Activated B cell treated with CpG ODN at 0.5 μM for 24 hours (primary cell): Measurements from ENCODE around the gene RCAN1. TPM values are rescaled to one million over a fixed set of nuclear protein-coding genes. Genes with fewer than 3 reads are reported as not detected.

Experiments
- ATAC-seq: fragments of 200-7000 bp; cut with Tn5 transposase; one replicate; pipeline ENCODE4 v1.10.0; 2021; ENCODE audit warnings: low read depth, mild to moderate bottlenecking, moderate library complexity
- CTCF ChIA-PET: fragments of 350-600 bp; sonication (Branson Sonifier 250); formaldehyde crosslinking; loops from one replicate; lab custom pipeline; 2021; ENCODE audit warnings: antibody characterized with exemption; lab: Charles Lee
- POLR2A ChIA-PET: fragments of 350-600 bp; sonication (Branson Sonifier 250); formaldehyde crosslinking; loops from one replicate; lab custom pipeline; 2021; ENCODE audit warnings: antibody characterized with exemption; lab: Charles Lee
- DNase-seq: peaks from one replicate; pipeline ENCODE4 v3.0.0; 2022
- H3K27ac Mint-ChIP-seq: one replicate; pipeline ENCODE4 v1.8.0; 2020; ENCODE audit warnings: mixed read lengths
- H3K27me3 Mint-ChIP-seq: one replicate; pipeline ENCODE4 v1.8.0; 2021; ENCODE audit warnings: mixed read lengths
- H3K36me3 Mint-ChIP-seq: one replicate; pipeline ENCODE4 v1.8.0; 2021; ENCODE audit warnings: low read depth, mixed read lengths
- H3K4me1 Mint-ChIP-seq: one replicate; pipeline ENCODE4 v1.8.0; 2021; ENCODE audit warnings: mixed read lengths
- H3K4me3 Mint-ChIP-seq: one replicate; pipeline ENCODE4 v1.8.0; 2020; ENCODE audit warnings: mild to moderate bottlenecking, mixed read lengths
- H3K9me3 Mint-ChIP-seq: one replicate; pipeline ENCODE4 v1.8.0; 2020; ENCODE audit warnings: mixed read lengths
- CTCF ChIP-seq: fragments of 200-600 bp; IDR thresholded peaks from one replicate; pipeline ENCODE4 v1.8.0; 2022; ENCODE audit warnings: antibody characterized with exemption, mild to moderate bottlenecking
- intact Hi-C: fragments of 100-400 bp; cut with micrococcal nuclease; formaldehyde crosslinking; loops from one replicate; pipeline ENCODE4 v1.15.1; 2024
- total RNA-seq: library from RNA; stranded (reverse); gene quantifications from 2 replicates; pipeline ENCODE4 v1.2.3, GENCODE V29; 2022

RCAN1 gene
- total RNA-seq, 1 donor from 2014 or later = 5.8 TPM

- no peak overlapping the region for H3K4me3 Mint-ChIP-seq
- H3K4me1 Mint-ChIP-seq = no peaks in the 10 kb centered on the region
- intact Hi-C loops = no loop called here
- H3K9me3 Mint-ChIP-seq = no peaks in the 10 kb centered on the region
- no peak for ATAC-seq
- no peak for DNase-seq
- ChIA-PET CTCF (no interaction called here), POLR2A (no interaction called here)
- H3K27ac Mint-ChIP-seq = no peak overlapping the region
- H3K27me3 Mint-ChIP-seq = no peaks in the 10 kb centered on the region
- H3K36me3 Mint-ChIP-seq = no peaks in the 10 kb centered on the region
- TF ChIP-seq CTCF = no peak
These were observed 15.9 kb downstream of the RCAN1 start for GRCh38 chr21:34598931-34599400.

- ATAC-seq (no peak), DNase-seq (no peak)
- H3K36me3 Mint-ChIP-seq = no peaks in the 10 kb centered on the region
- no peak overlapping the region for H3K27ac Mint-ChIP-seq
- intact Hi-C loops = no loop called here
- ChIA-PET CTCF (no interaction called here), POLR2A (no interaction called here)
- no peak overlapping the region for H3K4me3 Mint-ChIP-seq
- no peaks in the 10 kb centered on the region for H3K27me3 Mint-ChIP-seq
- no peaks in the 10 kb centered on the region for H3K4me1 Mint-ChIP-seq
- no peak for TF ChIP-seq CTCF
- H3K9me3 Mint-ChIP-seq = no peaks in the 10 kb centered on the region
These were observed 17.5 kb downstream of the RCAN1 start for GRCh38 chr21:34597406-34597805.

- no peak overlapping the region for H3K27ac Mint-ChIP-seq
- intact Hi-C loops = no loop called here
- DNase-seq (no peak), ATAC-seq (no peak)
- no peaks in the 10 kb centered on the region for H3K36me3 Mint-ChIP-seq
- no peaks in the 10 kb centered on the region for H3K4me1 Mint-ChIP-seq
- no peaks in the 10 kb centered on the region for H3K9me3 Mint-ChIP-seq
- no peak for TF ChIP-seq CTCF
- CTCF ChIA-PET = no interaction called here
- no peak overlapping the region for H3K4me3 Mint-ChIP-seq
- H3K27me3 Mint-ChIP-seq = no peaks in the 10 kb centered on the region
- POLR2A ChIA-PET = no interaction called here
These were observed 18.2 kb downstream of the RCAN1 start for GRCh38 chr21:34596561-34597271.

GRCh38 chr21:34595457-34595856 lies 19.5 kb downstream of the RCAN1 start:
- ChIA-PET POLR2A (no interaction called here), CTCF (no interaction called here)
- Mint-ChIP-seq H3K27me3 (no peaks in the 10 kb centered on the region), H3K9me3 (no peaks in the 10 kb centered on the region), H3K36me3 (no peaks in the 10 kb centered on the region), H3K27ac (no peak overlapping the region), H3K4me1 (no peaks in the 10 kb centered on the region), H3K4me3 (no peak overlapping the region)
- ATAC-seq = no peak
- no peak for TF ChIP-seq CTCF
- no peak for DNase-seq
- intact Hi-C loops = no loop called here

- Mint-ChIP-seq H3K36me3 (no peaks in the 10 kb centered on the region), H3K4me3 (no peak overlapping the region), H3K9me3 (no peaks in the 10 kb centered on the region), H3K27ac (no peak overlapping the region), H3K4me1 (no peaks in the 10 kb centered on the region), H3K27me3 (no peaks in the 10 kb centered on the region)
- no peak for TF ChIP-seq CTCF
- intact Hi-C loops = no loop called here
- ATAC-seq (no peak), DNase-seq (no peak)
- ChIA-PET CTCF (interaction anchor here (0.5 kb wide), 1 partner anchor 79 kb away, joined by 3 read pairs; no protein-coding TSS in a partner anchor), POLR2A (no interaction called here)
These were observed 20.2 kb downstream of the RCAN1 start for GRCh38 chr21:34594566-34595234.
